Liver (tissue), 3 donors: ENCODE data around the gene IQCE.

ENCODE experiments used
- ATF3 ChIP-seq: IDR thresholded peaks from 2 replicates; pipeline ENCODE4 v1.6.1; 2016; ENCODE audit warnings: antibody characterized with exemption
- FOXA1 ChIP-seq: IDR thresholded peaks from 2 replicates; pipeline ENCODE4 v1.6.1; 2016; ENCODE audit warnings: antibody characterized with exemption
- GABPA ChIP-seq, 2 donors: IDR thresholded peaks in 1 of 2; conservative IDR thresholded peaks in 1 of 2; 2 replicates each; pipeline ENCODE4 v1.6.1; 2016; ENCODE audit warnings: antibody characterized with exemption in 2 of 2, mild to moderate bottlenecking in 1 of 2, moderate library complexity in 1 of 2
- HNF4G ChIP-seq: IDR thresholded peaks from 2 replicates; pipeline ENCODE4 v1.6.1; 2016; ENCODE audit warnings: antibody characterized with exemption
- JUND ChIP-seq, 2 donors: IDR thresholded peaks; 2 replicates each; pipeline ENCODE4 v1.6.1; 2016; ENCODE audit warnings: antibody characterized with exemption in 2 of 2
- RAD21 ChIP-seq, 2 donors: IDR thresholded peaks; 2 replicates each; pipeline ENCODE4 v1.6.1; 2016; ENCODE audit warnings: antibody characterized with exemption in 2 of 2, mild to moderate bottlenecking in 2 of 2
- REST ChIP-seq: IDR thresholded peaks from 2 replicates; pipeline ENCODE4 v1.6.1; 2016; ENCODE audit warnings: antibody characterized with exemption, mild to moderate bottlenecking
- RXRA ChIP-seq, 2 donors: IDR thresholded peaks; 2 replicates each; pipeline ENCODE4 v1.6.1; 2017 to 2018; ENCODE audit warnings: antibody characterized with exemption in 2 of 2, mild to moderate bottlenecking in 1 of 2
- SP1 ChIP-seq: IDR thresholded peaks from 2 replicates; pipeline ENCODE4 v1.6.1; 2018; ENCODE audit warnings: antibody characterized with exemption, mild to moderate bottlenecking
- TAF1 ChIP-seq: conservative IDR thresholded peaks from 2 replicates; pipeline ENCODE4 v1.6.1; 2016; ENCODE audit warnings: antibody characterized with exemption, mild to moderate bottlenecking
- YY1 ChIP-seq: IDR thresholded peaks from 2 replicates; pipeline ENCODE4 v1.6.1; 2016; ENCODE audit warnings: antibody characterized with exemption, mild to moderate bottlenecking
- ZBTB33 ChIP-seq: IDR thresholded peaks from 2 replicates; pipeline ENCODE4 v1.6.1; 2016; ENCODE audit warnings: antibody characterized with exemption
- TF ChIP-seq, protein P1 (sequence below): fragments of 150-350 bp; IDR thresholded peaks from 2 replicates; pipeline ENCODE4 v1.5.1; 2017; ENCODE audit warnings: improper control_type of control experiment, low read depth, low read length; ENCODE audit not compliant: missing input control
- TF ChIP-seq, protein P2 (sequence below): IDR thresholded peaks from 2 replicates; pipeline ENCODE4 v1.6.1; 2016; ENCODE audit warnings: antibody characterized with exemption
- donor health status: healthy.
- donor health status: healthy.

GRCh38 chr7:2544541-2545188 lies 14.1 kb upstream of the IQCE start:
- TF ChIP-seq, protein P1, sequence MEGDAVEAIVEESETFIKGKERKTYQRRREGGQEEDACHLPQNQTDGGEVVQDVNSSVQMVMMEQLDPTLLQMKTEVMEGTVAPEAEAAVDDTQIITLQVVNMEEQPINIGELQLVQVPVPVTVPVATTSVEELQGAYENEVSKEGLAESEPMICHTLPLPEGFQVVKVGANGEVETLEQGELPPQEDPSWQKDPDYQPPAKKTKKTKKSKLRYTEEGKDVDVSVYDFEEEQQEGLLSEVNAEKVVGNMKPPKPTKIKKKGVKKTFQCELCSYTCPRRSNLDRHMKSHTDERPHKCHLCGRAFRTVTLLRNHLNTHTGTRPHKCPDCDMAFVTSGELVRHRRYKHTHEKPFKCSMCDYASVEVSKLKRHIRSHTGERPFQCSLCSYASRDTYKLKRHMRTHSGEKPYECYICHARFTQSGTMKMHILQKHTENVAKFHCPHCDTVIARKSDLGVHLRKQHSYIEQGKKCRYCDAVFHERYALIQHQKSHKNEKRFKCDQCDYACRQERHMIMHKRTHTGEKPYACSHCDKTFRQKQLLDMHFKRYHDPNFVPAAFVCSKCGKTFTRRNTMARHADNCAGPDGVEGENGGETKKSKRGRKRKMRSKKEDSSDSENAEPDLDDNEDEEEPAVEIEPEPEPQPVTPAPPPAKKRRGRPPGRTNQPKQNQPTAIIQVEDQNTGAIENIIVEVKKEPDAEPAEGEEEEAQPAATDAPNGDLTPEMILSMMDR = no peak
- no peak for TF ChIP-seq TAF1
- TF ChIP-seq, protein P2, sequence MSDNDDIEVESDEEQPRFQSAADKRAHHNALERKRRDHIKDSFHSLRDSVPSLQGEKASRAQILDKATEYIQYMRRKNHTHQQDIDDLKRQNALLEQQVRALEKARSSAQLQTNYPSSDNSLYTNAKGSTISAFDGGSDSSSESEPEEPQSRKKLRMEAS = no peak
- TF ChIP-seq RAD21 (IDR thresholded peaks at IDR 0.05) = no peak
- TF ChIP-seq HNF4G = no peak
- TF ChIP-seq REST = no peak
- no peak for TF ChIP-seq ZBTB33
- TF ChIP-seq YY1 = no peak
- TF ChIP-seq ATF3 = no peak
- no peak for TF ChIP-seq SP1
- no peak for TF ChIP-seq RXRA (IDR thresholded peaks at IDR 0.05)
- no peak for TF ChIP-seq JUND (IDR thresholded peaks at IDR 0.05)
- no peak for TF ChIP-seq GABPA (IDR thresholded peaks at IDR 0.05 in 1 of 2, conservative IDR thresholded peaks at IDR 0.05 in 1 of 2)
- no peak for TF ChIP-seq FOXA1
